HG02943 (cell line): ENCODE data around the gene NPRL2.

ENCODE experiments used
- ATAC-seq: cut with Tn5 transposase; IDR thresholded peaks from one replicate; pipeline ENCODE4 v1.9.1; 2021; ENCODE audit warnings: mild to moderate bottlenecking, low read depth, moderate library complexity; ENCODE audit not compliant: unreplicated experiment

NPRL2 gene

DNA sequence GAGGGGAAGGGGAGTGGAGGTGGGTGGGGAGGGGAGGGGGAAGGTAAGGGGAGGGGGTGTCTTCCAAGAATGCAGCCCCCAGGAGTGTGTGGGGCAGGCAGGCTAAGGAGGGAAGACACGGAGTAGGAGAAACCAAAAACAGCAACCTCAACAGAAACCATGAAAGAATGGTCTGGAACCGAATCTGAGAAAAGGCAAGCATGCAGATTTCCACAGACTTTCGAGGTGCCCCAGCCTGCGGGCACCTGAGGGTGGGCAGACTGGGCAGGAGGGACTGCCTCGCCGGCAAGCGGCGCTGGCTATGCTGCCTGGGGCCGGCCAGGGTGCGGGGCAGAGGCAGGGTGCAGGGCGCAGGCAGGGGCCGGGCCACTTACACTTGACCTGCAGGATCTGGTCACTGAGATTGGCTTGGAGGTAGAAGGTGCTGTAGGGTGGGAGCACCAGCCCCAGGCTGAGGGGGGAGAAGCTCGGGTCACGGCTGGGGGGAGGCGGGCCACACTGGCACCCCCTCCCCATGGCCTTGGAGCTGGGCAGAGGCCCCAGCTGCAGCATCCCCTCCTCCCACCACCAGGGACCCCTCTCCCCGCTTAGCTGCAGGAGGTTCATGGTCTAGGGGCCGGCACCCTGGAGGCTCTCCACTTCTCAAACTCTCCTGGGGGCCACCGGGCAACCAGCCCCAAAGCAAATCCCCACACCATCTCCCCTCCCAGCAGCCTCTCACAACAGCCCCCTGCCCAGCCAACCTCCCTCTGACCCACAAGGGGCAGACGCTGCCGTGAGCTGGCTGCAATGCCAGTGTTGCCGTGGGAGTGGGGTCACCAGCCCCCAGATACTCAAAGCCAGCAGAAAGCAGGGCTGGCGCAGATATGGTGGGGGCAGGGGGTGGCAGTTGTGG, 24.0 kb upstream of the NPRL2 start:
- ATAC-seq, result no peak

DNA sequence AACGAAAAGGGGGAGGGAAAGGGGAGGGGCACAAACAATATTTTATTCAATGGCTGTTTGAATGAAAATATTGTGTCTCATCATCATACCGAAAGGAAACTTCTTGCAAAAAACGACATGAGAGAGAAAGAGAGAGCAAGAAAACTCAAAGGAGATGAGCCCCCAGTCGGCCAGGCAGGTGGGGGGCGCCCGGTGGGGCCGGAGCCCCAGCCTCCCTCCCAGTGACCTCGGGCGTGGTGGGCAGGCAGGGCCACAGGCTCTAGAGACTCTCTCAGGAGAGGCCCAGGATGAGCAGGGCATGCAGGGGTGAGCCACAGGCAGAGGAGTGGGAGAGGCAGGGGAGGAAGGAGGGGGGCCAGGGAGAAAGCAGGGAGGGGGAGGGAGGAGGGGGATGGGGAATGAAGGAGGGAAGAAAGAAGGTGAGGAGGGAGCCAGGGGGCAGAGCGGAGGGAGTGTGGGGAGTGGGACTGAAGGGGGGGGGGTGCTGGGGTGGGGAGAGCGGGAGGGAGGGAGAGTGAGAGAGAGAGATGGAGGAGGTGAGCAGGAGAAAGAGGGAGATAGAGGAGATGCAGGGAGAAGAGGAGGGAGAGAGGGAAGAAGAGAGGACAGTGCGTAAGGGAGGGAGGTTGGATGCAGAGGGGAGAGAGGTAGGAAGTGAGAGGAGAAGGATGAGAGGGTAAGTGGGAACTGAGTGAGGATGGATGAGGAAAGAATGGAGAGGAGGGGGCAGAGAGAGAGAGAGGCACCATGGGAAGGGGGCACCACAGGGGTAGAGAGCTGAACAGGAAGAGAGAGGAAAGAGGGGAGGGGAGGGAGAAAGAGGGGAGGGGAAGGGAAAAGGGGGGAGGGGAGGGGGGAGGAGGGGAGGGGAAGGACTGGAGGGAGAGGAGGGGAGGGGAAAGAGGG, 22.8 kb upstream of the NPRL2 start:
- no peak for ATAC-seq

GRCh38 chr3:50372349-50372748, 21.8 kb upstream of the NPRL2 start:
- ATAC-seq, result no peak

- ATAC-seq, result no peak
Measured at GRCh38 chr3:50371133-50371685, 20.6 kb upstream of the NPRL2 start.

DNA sequence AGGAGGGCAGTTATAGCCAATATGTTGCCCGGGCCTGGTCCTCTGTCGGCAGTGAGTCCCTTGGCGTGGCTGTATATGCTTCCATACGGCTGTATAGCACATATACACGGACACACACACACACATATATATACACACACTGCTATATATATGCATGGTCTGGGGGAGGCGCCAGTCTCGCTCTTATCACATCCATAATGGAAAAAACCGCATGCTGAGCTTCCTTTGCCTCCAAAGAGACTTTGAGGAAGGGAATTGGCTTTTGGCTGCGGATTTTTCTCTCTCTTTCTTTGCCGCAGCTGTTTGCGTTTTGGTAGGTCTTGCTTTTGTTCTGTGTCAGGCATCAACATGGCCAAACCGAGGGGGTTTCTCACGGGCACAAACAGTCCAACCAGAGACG, 20.0 kb upstream of the NPRL2 start:
- no peak for ATAC-seq

GRCh38 chr3:50369012-50369670, 18.6 kb upstream of the NPRL2 start:
- no peak for ATAC-seq

- ATAC-seq, result no peak
Measured at GRCh38 chr3:50365842-50366220, 15.3 kb upstream of the NPRL2 start.

GRCh38 chr3:50365080-50365841, 14.7 kb upstream of the NPRL2 start:
- ATAC-seq, result peak; percentile 73

DNA sequence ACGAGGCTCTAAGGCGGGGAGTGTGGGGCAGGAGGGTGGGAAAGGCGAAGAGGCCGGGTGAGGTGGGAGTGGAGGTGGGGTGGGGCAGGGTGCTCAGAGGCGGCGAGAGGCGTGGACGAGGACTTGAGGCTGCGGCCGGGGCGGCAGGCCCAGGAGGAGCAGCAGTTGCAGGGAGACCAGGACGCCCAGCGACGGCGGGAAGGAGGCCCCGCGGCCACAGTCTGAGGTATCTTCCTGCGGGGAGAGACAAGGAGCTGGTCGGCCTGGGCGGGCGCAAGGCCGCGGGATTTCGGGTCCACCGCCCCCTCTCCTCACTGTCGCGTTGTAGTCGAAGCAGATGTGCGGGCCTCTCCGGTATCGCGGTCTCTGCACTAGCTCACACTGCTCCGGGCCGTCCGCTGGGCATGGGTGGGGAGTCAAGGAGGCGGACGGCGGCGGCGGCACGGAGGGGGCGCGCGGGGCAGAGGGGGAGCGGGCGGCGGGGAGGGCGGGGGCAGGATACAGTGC, 14.1 kb upstream of the NPRL2 start:
- ATAC-seq, result no peak

- ATAC-seq, result peak; percentile 23
Measured at GRCh38 chr3:50359760-50360110, 9.2 kb upstream of the NPRL2 start.

- peak; percentile 98 for ATAC-seq
Measured at GRCh38 chr3:50358911-50359759, 8.6 kb upstream of the NPRL2 start, which contains the start of gene TMEM115. Gene TMEM115, minus strand, starts transcription at chr3:50359521. Its CDS starts 458 bp downstream, at chr3:50359063.

- no peak for ATAC-seq
Measured at GRCh38 chr3:50358355-50358910, 7.9 kb upstream of the NPRL2 start.

DNA sequence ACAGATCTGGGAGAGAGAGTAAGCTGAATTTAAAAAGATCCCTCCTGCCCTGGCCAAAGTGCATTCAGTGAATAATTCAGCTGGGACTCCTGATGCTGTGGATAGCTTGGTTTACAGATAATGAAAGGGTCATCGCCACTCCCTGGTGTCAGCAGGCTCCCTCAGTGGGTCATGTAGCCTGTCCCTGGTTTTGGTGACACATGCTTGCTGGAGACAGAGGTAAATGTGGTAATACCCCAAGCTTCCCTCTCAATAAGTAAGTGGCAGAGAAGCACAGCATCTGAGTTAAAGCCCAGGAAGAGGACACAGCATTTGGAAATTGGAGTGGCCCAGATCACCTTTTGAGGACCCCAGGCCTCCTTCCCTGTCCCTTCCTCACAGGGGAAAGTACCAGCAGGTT, 6.9 kb upstream of the NPRL2 start:
- no peak for ATAC-seq

DNA sequence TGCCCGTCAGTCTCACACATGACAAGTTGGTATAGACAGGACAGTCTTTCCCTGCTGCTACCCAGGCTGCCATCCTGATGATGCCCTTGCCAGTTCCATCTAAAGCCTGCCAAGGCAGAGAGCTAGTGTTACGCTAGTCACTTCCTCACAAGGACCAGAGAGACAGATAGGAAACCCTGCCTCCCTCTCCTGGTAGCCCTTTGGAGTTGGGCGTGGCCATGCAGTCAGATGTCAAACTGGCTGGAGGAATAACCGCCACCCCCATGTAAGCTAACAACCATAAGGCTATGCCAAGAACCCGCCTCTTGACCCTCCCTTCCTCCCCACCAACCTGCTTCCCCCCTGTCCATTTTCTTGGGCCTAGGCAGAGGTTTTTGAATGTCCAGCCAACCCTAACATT, 6.0 kb upstream of the NPRL2 start:
- no peak for ATAC-seq

DNA sequence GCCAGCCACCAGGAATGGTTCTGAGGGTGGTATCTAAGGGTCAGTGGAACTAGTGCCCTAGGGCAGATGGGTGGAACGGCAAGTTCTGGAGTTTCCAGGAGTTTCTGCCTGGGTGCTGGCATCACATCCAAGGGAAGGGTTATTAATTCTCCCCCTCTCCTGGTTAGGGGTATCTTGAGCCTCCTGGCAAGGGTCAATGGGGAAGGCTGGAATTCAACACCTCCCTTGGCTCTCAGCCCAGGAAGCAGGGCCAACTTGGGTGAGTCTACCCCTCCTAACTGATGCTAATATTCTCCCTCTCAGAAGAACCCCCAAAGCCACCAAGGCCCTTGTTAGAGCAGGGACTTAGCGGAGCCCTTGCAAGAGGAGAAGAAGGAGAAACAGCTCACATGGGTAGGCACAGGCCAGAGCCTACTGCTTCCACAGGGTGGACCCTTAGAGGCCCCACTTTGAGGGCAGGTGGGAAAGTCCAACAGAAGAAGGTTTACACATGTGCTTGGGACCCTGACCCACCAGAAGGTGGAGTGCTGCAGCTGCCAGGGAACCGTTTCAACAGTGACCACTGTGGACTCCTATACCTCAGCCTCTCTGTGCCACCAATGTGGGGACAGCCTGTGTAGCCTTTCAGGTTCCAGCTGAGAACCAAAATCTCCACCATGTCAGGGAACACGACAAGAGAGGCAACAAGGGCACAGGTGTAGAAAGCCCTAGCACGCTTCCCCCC, 5.4 kb upstream of the NPRL2 start:
- no peak for ATAC-seq

DNA sequence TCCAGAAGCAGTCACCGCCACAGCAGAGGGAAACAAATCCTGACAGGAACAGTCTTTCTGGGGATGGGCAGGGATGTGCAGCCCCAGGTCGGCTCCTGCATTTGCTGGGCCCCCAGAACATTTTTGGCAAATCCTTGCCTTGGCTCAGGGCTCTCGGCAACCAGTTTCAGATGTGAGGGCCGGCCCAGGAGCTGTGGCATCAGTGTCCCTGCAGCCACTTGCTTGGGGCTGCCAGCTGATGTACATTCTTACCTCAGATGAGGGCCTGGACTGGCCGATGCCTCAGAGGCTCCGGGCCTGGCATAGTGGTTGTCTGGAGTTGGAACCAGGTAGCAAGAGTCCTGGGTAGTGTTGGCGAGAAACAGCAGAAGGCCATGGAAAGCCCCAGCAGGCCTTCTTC, 4.3 kb upstream of the NPRL2 start:
- ATAC-seq, result no peak

DNA sequence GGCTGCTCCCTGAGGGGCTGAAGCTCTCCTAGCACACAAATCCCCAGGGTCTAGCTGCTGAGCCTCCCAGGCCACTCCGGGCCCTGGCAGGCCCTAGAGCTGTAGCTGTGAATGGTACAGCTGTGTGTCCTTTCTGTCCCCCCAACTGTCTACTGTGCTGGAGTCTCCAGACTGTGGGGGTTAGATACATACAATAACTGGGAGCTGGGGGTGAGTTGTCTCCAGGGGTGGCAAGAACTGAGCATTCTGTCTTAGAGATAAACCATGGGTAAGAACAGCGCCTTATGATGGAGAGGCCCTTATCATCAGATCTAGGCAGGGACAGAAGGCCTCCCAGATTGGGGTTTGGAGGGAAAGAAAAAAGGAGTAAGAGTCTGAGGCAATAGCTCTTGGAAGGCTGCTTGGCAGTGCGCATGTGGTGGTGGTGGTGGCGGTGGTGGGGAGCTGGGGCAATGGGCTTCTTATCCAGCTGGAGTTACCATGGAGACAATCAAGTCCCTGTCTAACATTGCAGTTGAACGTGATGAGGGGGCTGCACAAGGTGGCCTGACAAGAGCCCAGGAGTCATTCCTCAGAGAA, 3.7 kb upstream of the NPRL2 start:
- no peak for ATAC-seq
